ENCODE data around the gene MORC1.

DNA sequence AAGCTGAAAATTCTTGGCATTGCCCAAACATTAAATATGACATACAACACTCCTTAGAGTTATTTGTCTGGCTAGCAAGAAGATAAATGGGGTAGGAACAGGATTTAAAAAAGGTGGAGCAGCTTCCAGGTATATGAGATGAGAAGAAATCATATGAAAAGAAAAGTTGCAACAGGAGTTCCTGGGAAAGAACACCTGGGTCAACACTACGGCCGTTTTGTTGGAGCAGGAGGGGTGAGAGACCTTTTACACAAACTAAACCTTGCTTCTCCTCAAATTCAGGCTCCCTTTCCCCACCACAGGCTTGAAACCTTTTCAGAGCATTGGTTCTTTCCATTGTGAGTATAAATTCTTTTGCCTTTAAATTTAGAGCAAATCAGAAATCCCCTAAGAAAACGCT, 145.5 kb downstream of the MORC1 start:
- no peak for TF ChIP-seq ZNF274 (IDR thresholded peaks at IDR 0.05; ENCODE audit: low read depth, low read length)
- no peak for TF ChIP-seq SUZ12 (IDR thresholded peaks at IDR 0.05; ENCODE audit: extremely low read depth, insufficient read depth, insufficient read length)
